ENCODE data around the gene NFKBIE. TPM values are rescaled to one million over a fixed set of nuclear protein-coding genes. Genes with fewer than 3 reads are reported as not detected.

NFKBIE gene
- total and polyA plus RNA-seq, 2 of the 13 experiments (the other 11 are each of a cell fraction or from before 2014, with no cell fraction given) = 6.7 to 14.5 TPM

DNA sequence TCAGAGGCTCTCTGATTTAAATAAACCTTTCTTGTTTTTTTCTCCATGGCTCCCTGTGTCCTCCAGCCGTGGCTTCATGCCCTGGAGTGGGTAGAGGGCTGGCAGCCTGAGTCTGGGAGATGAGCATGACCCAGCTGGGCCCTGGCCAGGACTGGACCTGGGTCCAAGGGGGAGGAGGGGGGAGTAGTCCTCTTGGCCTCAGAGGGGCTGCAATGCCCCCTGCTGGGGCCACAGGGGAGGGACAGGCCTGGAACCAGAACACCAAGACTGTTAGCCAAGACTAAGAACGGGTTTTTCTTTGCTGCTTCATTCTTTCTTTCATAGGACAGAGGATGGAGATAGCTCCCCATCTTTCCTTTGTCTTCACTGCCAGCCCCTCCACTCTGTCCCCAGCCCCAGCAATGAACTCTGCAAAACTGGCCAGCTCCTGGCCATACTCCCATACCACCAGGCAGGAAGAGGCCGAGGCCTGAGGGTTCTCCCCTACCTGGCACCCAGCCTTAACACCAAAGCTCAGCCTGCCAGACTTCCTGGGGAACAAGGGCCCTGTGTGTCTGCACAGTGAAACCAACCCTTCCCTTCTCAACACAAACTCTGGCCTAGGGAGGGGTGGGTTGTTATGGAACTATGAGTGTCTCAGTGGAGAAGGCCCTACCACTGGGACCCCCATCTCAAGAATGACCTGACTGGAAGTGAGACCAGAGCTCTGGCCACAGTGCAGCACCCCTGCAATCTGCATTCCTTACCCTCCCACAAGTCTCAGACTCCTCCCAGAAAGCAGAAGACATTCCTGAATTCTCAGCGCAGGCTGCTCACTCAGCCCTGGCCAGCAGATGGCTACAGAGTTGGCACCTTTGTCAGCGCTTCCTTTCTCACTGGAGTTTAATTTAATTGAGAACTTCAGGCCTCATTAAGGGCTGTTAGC lies 31.0 kb downstream of the NFKBIE start (continued):
- TF ChIP-seq, protein P1, sequence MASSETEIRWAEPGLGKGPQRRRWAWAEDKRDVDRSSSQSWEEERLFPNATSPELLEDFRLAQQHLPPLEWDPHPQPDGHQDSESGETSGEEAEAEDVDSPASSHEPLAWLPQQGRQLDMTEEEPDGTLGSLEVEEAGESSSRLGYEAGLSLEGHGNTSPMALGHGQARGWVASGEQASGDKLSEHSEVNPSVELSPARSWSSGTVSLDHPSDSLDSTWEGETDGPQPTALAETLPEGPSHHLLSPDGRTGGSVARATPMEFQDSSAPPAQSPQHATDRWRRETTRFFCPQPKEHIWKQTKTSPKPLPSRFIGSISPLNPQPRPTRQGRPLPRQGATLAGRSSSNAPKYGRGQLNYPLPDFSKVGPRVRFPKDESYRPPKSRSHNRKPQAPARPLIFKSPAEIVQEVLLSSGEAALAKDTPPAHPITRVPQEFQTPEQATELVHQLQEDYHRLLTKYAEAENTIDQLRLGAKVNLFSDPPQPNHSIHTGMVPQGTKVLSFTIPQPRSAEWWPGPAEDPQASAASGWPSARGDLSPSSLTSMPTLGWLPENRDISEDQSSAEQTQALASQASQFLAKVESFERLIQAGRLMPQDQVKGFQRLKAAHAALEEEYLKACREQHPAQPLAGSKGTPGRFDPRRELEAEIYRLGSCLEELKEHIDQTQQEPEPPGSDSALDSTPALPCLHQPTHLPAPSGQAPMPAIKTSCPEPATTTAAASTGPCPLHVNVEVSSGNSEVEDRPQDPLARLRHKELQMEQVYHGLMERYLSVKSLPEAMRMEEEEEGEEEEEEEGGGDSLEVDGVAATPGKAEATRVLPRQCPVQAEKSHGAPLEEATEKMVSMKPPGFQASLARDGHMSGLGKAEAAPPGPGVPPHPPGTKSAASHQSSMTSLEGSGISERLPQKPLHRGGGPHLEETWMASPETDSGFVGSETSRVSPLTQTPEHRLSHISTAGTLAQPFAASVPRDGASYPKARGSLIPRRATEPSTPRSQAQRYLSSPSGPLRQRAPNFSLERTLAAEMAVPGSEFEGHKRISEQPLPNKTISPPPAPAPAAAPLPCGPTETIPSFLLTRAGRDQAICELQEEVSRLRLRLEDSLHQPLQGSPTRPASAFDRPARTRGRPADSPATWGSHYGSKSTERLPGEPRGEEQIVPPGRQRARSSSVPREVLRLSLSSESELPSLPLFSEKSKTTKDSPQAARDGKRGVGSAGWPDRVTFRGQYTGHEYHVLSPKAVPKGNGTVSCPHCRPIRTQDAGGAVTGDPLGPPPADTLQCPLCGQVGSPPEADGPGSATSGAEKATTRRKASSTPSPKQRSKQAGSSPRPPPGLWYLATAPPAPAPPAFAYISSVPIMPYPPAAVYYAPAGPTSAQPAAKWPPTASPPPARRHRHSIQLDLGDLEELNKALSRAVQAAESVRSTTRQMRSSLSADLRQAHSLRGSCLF (CRISPR knock-in tag; IDR thresholded peaks at IDR 0.05; ENCODE audit: borderline replicate concordance) = no peak
- TF ChIP-seq, protein P2, sequence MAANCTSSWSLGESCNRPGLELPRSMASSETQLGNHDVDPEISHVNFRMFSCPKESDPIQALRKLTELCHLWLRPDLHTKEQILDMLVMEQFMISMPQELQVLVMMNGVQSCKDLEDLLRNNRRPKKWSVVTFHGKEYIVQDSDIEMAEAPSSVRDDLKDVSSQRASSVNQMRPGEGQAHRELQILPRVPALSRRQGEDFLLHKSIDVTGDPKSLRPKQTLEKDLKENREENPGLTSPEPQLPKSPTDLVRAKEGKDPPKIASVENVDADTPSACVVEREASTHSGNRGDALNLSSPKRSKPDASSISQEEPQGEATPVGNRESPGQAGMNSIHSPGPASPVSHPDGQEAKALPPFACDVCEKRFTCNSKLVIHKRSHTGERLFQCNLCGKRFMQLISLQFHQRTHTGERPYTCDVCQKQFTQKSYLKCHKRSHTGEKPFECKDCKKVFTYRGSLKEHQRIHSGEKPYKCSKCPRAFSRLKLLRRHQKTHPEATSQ (CRISPR knock-in tag; IDR thresholded peaks at IDR 0.05; ENCODE audit: borderline replicate concordance) = no peak
- no peak for TF ChIP-seq SNAPC2 (CRISPR knock-in tag; IDR thresholded peaks at IDR 0.05)
- TF ChIP-seq IKZF4 (CRISPR knock-in tag; IDR thresholded peaks at IDR 0.05; ENCODE audit: borderline replicate concordance, low read depth, not compliant biosample characterization) = no peak
- peak; percentile 63; the same call in 1 of the 2 replicates for TF ChIP-seq NFKB2 (CRISPR knock-in tag; IDR thresholded peaks at IDR 0.05; ENCODE audit: borderline replicate concordance)
- TF ChIP-seq, protein P3, sequence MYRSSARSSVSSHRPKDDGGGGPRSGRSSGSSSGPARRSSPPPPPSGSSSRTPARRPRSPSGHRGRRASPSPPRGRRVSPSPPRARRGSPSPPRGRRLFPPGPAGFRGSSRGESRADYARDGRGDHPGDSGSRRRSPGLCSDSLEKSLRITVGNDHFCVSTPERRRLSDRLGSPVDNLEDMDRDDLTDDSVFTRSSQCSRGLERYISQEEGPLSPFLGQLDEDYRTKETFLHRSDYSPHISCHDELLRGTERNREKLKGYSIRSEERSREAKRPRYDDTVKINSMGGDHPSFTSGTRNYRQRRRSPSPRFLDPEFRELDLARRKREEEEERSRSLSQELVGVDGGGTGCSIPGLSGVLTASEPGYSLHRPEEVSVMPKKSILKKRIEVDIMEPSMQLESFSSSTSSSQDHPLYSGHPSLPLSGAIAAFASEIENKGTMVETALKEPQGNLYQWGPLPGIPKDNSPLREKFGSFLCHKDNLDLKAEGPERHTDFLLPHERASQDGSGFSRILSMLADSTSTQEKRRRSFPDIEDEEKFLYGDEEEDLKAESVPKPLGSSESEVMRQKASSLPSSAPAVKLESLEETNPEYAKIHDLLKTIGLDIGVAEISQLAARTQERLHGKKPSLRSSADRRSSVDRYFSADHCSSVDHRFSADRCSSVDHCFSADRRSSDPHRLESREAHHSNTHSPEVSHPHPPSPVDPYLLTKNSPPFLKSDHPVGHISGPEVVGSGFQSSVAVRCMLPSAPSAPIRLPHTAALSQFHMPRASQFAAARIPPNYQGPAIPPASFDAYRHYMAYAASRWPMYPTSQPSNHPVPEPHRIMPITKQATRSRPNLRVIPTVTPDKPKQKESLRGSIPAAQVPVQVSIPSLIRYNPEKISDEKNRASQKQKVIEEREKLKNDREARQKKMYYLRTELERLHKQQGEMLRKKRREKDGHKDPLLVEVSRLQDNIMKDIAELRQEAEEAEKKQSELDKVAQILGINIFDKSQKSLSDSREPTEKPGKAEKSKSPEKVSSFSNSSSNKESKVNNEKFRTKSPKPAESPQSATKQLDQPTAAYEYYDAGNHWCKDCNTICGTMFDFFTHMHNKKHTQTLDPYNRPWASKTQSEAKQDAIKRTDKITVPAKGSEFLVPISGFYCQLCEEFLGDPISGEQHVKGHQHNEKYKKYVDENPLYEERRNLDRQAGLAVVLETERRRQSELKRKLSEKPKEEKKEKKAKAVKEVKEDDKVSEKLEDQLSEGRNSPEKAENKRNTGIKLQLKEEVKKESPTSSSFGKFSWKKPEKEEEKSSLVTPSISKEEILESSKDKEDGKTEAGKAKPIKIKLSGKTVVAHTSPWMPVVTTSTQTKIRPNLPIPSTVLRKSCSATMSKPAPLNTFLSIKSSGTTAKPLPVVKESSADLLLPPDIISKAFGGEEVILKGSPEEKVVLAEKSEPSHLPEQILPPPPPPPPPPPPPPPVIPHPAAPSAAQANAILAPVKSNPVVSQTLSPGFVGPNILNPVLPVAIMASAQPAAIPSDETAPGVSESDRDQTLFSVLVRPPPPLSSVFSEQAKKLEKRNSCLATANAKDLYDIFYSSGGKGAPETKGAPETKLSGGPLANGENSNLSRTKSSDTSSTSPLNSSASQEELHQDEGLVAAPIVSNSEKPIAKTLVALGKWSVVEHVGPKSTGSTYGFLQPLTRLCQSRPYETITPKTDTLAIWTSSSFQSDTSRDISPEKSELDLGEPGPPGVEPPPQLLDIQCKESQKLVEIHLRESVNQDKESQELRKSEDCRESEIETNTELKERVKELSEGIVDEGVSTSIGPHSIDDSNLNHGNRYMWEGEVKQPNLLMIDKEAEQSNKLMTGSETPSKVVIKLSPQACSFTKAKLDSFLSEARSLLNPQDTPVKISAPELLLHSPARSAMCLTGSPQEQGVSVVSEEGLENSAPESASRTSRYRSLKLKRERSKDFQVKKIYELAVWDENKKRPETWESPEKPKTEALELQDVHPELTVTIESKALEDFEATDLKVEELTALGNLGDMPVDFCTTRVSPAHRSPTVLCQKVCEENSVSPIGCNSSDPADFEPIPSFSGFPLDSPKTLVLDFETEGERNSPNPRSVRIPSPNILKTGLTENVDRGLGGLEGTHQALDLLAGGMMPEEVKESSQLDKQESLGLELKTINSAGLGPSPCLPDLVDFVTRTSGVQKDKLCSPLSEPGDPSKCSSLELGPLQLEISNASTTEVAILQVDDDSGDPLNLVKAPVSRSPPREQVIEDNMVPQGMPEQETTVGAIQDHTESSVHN (CRISPR knock-in tag; IDR thresholded peaks at IDR 0.05) = no peak
- peak; percentile 71; the same call in 1 of the 2 replicates for TF ChIP-seq KDM2A (CRISPR knock-in tag; IDR thresholded peaks at IDR 0.05; ENCODE audit: borderline replicate concordance, low read depth)
- TF ChIP-seq BCL6 (CRISPR knock-in tag; IDR thresholded peaks at IDR 0.05) = 0 out of 2 replicates have a peak, but pooled peaks have one; percentile 25
- no peak for TF ChIP-seq MTF1 (CRISPR knock-in tag; IDR thresholded peaks at IDR 0.05)
- TF ChIP-seq ZNF841 (CRISPR knock-in tag; IDR thresholded peaks at IDR 0.05; ENCODE audit: borderline replicate concordance) = no peak
- TF ChIP-seq ZNF674 (CRISPR knock-in tag; IDR thresholded peaks at IDR 0.05; ENCODE audit: low read depth) = no peak
- TF ChIP-seq ZFYVE20 (CRISPR knock-in tag; IDR thresholded peaks at IDR 0.05; ENCODE audit: borderline replicate concordance, low read depth) = no peak

All from HepG2 (cell line).